Astrocyte of the cerebellum (primary cell): ENCODE measurements around the gene MYH7.
"Not testable (repeated sequence)": the region's sequence is repeated elsewhere in the genome, so short reads cannot be mapped to it uniquely, and the experiment has no call there.

Experiments used
- DNase-seq: peaks from one replicate; pipeline ENCODE4 v3.0.0-alpha.2; 2011; ENCODE audit warnings: low read depth
- H3K4me3 ChIP-seq: 2 replicates; pipeline ENCODE4 v1.5.1; 2011; ENCODE audit warnings: mild to moderate bottlenecking, low read depth, low read length, moderate library complexity
- CTCF ChIP-seq: IDR thresholded peaks from 2 replicates; pipeline ENCODE4 v1.5.1; 2012; ENCODE audit warnings: low read length, low read depth, moderate library complexity, mild to moderate bottlenecking; ENCODE audit errors: missing control alignments
- in situ Hi-C: cut with HindIII; loops from 2 replicates; pipeline ENCODE4 v1.10.0; 2017; ENCODE audit warnings: low sequenced_read_pairs

The MYH7 gene

GRCh38 chr14:23401291-23401690 lies 34.2 kb downstream of the MYH7 start:
- no peak for DNase-seq
- H3K4me3 ChIP-seq = no peak overlapping the region
- in situ Hi-C loops = no loop called here
- TF ChIP-seq CTCF = no peak

- in situ Hi-C loops, H3K4me3 ChIP-seq, DNase-seq: not testable (repeated sequence)
These were observed 34.8 kb downstream of the MYH7 start for GRCh38 chr14:23400496-23401149.

- H3K4me3 ChIP-seq = no peak overlapping the region
- DNase-seq = no peak
- in situ Hi-C loops = no loop called here
- TF ChIP-seq CTCF = no peak
These were observed 35.9 kb downstream of the MYH7 start for GRCh38 chr14:23399591-23399990.

- H3K4me3 ChIP-seq = no peak overlapping the region
- no peak for TF ChIP-seq CTCF
- no peak for DNase-seq
- in situ Hi-C loops = no loop called here
These were observed 36.3 kb downstream of the MYH7 start for GRCh38 chr14:23399136-23399535.

GRCh38 chr14:23398348-23398747 lies 37.1 kb downstream of the MYH7 start:
- in situ Hi-C loops = no loop called here
- DNase-seq = no peak
- no peak overlapping the region for H3K4me3 ChIP-seq
- no peak for TF ChIP-seq CTCF

GRCh38 chr14:23396781-23397407 lies 38.6 kb downstream of the MYH7 start:
- no peak for DNase-seq
- H3K4me3 ChIP-seq = no peak overlapping the region
- no peak for TF ChIP-seq CTCF
- in situ Hi-C loops = no loop called here

GRCh38 chr14:23396126-23396525 lies 39.3 kb downstream of the MYH7 start:
- TF ChIP-seq CTCF = no peak
- no peak overlapping the region for H3K4me3 ChIP-seq
- in situ Hi-C loops = no loop called here
- no peak for DNase-seq
